ENCODE measurements around the gene OSBPL5. TPM values are rescaled to one million over a fixed set of nuclear protein-coding genes. Genes with fewer than 3 reads are reported as not detected.
A peak's percentile ranks its signal among the peaks of the same experiment; 100 is the strongest.

Gene OSBPL5
- total and polyA plus RNA-seq, 2 donors (not counting 1 experiment from before 2014, with no cell fraction given): 12.4 to 49.0 TPM

DNA sequence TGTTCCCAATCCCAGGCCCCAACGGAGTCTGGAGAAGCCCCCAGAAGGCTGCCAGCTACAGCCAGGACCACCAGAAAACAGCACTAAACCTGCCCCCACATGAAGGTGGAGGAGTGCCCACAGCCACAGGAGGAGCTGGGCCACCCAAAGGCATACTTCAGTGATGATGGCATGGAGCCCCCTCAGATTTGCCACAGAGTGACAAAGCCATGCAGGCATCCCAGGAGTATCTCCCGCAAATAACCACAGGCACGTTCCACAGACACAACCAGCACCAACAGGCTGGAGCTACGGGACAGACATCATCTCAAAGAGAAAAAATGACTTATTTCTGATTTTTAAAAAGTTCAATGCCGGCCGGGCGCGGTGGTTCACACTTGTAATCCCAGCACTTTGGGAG is 118.5 kb downstream of the OSBPL5 start:
- Histone ChIP-seq H3K4me3 (replicated peaks in 1 of 4; ENCODE audit: control extremely low read depth in 1 of 4, insufficient read depth in 1 of 4, low read depth in 3 of 4, low read length in 4 of 4) (no peak overlapping the region), H3K79me2 (ENCODE audit: control insufficient read depth, insufficient read depth, low read length) (peaks cover 85% of the 10 kb centered on the region), H3K9ac (ENCODE audit: insufficient read depth, low read length) (no peak overlapping the region), H3K36me3 (ENCODE audit: control insufficient read depth, insufficient read depth, low read length) (peaks cover 17% of the 10 kb centered on the region), H3K27me3 (ENCODE audit: control insufficient read depth, insufficient read depth, low read length) (no peaks in the 10 kb centered on the region), H4K20me1 (ENCODE audit: control insufficient read depth, extremely low read depth, insufficient read depth, low read length) (no peaks in the 10 kb centered on the region), H2AFZ (ENCODE audit: low read length) (no peak overlapping the region), H3K9me3 (ENCODE audit: control insufficient read depth, insufficient read depth, low read depth, low read length) (no peaks in the 10 kb centered on the region), H3K4me1 (ENCODE audit: control insufficient read depth, extremely low read depth, insufficient read depth, low read length) (peaks cover 25% of the 10 kb centered on the region), H3K4me2 (ENCODE audit: extremely low read depth, insufficient read depth, low read length) (no peak overlapping the region), H3K27ac (ENCODE audit: insufficient read depth, low read length) (no peak overlapping the region)
- no peak for TF ChIP-seq EZH2 (IDR thresholded peaks at IDR 0.05; ENCODE audit: low read length, missing control alignments)
- TF ChIP-seq, protein P1, sequence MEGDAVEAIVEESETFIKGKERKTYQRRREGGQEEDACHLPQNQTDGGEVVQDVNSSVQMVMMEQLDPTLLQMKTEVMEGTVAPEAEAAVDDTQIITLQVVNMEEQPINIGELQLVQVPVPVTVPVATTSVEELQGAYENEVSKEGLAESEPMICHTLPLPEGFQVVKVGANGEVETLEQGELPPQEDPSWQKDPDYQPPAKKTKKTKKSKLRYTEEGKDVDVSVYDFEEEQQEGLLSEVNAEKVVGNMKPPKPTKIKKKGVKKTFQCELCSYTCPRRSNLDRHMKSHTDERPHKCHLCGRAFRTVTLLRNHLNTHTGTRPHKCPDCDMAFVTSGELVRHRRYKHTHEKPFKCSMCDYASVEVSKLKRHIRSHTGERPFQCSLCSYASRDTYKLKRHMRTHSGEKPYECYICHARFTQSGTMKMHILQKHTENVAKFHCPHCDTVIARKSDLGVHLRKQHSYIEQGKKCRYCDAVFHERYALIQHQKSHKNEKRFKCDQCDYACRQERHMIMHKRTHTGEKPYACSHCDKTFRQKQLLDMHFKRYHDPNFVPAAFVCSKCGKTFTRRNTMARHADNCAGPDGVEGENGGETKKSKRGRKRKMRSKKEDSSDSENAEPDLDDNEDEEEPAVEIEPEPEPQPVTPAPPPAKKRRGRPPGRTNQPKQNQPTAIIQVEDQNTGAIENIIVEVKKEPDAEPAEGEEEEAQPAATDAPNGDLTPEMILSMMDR (conservative IDR thresholded peaks at IDR 0.05 in 1 of 2, IDR thresholded peaks at IDR 0.05 in 1 of 2; ENCODE audit: low read depth in 1 of 2, low read length in 2 of 2): no peak
- DNase-seq (ENCODE audit: low read depth in 2 of 2): peak in 1 of 2 donors; percentile 43

DNA sequence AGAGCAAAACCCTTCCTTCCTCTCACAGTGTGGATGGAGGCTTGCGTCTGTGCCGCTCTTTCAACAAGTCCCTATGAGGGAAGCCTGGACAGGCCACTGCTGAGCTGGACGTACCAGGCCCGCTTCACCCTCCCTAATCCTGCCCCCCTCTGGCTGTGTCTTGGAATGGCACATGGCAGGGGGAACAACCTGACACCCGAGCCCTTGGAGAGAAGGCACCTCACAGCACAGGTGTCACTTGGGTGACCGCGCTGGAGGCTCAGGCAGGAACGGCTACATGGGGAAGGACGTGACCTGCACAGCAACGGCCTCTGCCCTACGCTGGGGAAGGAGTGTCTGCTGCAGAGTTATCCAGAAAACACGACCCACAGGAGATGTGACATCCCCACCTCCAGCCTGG is 118.9 kb downstream of the OSBPL5 start:
- Histone ChIP-seq H3K4me3 (replicated peaks in 1 of 4; ENCODE audit: control extremely low read depth in 1 of 4, insufficient read depth in 1 of 4, low read depth in 3 of 4, low read length in 4 of 4) (no peak overlapping the region), H3K79me2 (ENCODE audit: control insufficient read depth, insufficient read depth, low read length) (peaks cover 86% of the 10 kb centered on the region), H3K4me1 (ENCODE audit: control insufficient read depth, extremely low read depth, insufficient read depth, low read length) (peaks cover 24% of the 10 kb centered on the region), H3K36me3 (ENCODE audit: control insufficient read depth, insufficient read depth, low read length) (peaks cover 20% of the 10 kb centered on the region), H2AFZ (ENCODE audit: low read length) (no peak overlapping the region), H4K20me1 (ENCODE audit: control insufficient read depth, extremely low read depth, insufficient read depth, low read length) (no peaks in the 10 kb centered on the region), H3K27me3 (ENCODE audit: control insufficient read depth, insufficient read depth, low read length) (no peaks in the 10 kb centered on the region), H3K4me2 (ENCODE audit: extremely low read depth, insufficient read depth, low read length) (no peak overlapping the region), H3K9ac (ENCODE audit: insufficient read depth, low read length) (no peak overlapping the region), H3K27ac (ENCODE audit: insufficient read depth, low read length) (no peak overlapping the region), H3K9me3 (ENCODE audit: control insufficient read depth, insufficient read depth, low read depth, low read length) (no peaks in the 10 kb centered on the region)
- no peak for TF ChIP-seq EZH2 (IDR thresholded peaks at IDR 0.05; ENCODE audit: low read length, missing control alignments)
- TF ChIP-seq, protein P1 (conservative IDR thresholded peaks at IDR 0.05 in 1 of 2, IDR thresholded peaks at IDR 0.05 in 1 of 2; ENCODE audit: low read depth in 1 of 2, low read length in 2 of 2): peak in 1 of 2 donors; percentile 23
- DNase-seq (ENCODE audit: low read depth in 2 of 2): no peak

DNA sequence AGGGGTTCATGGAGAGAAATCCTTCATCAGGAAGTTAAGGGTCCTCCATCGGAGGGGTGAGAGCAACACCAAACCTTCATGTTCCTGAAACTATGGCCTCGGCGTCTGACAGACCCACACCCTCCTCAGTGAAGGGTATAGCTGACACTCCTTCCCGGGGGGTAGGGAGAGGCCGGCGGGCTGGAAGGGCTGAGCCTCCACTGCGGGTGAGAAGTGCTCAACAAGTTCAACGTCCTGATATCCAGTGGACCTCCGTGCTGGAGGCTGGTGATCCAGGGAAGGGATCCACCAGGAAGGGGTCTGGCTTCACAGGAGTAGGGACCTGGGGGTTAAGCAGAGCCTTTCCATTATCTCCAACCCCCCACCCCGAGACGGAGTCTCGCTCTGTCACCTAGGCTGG is 120.2 kb downstream of the OSBPL5 start:
- H3K79me2 ChIP-seq (ENCODE audit: control insufficient read depth, insufficient read depth, low read length): peaks cover 75% of the 10 kb centered on the region
- no peak overlapping the region for H3K9ac ChIP-seq (ENCODE audit: insufficient read depth, low read length)
- H3K27me3 ChIP-seq (ENCODE audit: control insufficient read depth, insufficient read depth, low read length): no peaks in the 10 kb centered on the region
- TF ChIP-seq, protein P1 (conservative IDR thresholded peaks at IDR 0.05 in 1 of 2, IDR thresholded peaks at IDR 0.05 in 1 of 2; ENCODE audit: low read depth in 1 of 2, low read length in 2 of 2): no peak
- no peak for TF ChIP-seq EZH2 (IDR thresholded peaks at IDR 0.05; ENCODE audit: low read length, missing control alignments)
- no peaks in the 10 kb centered on the region for H4K20me1 ChIP-seq (ENCODE audit: control insufficient read depth, extremely low read depth, insufficient read depth, low read length)
- peaks cover 27% of the 10 kb centered on the region for H3K36me3 ChIP-seq (ENCODE audit: control insufficient read depth, insufficient read depth, low read length)
- H3K4me1 ChIP-seq (ENCODE audit: control insufficient read depth, extremely low read depth, insufficient read depth, low read length): peaks cover 17% of the 10 kb centered on the region
- H3K9me3 ChIP-seq (ENCODE audit: control insufficient read depth, insufficient read depth, low read depth, low read length): no peaks in the 10 kb centered on the region
- H3K4me3 ChIP-seq (replicated peaks in 1 of 4; ENCODE audit: control extremely low read depth in 1 of 4, insufficient read depth in 1 of 4, low read depth in 3 of 4, low read length in 4 of 4): no peak overlapping the region
- peak overlapping the region; percentile 27 for H3K27ac ChIP-seq (ENCODE audit: insufficient read depth, low read length)
- DNase-seq (ENCODE audit: low read depth in 2 of 2): no peak
- no peak overlapping the region for H2AFZ ChIP-seq (ENCODE audit: low read length)
- H3K4me2 ChIP-seq (ENCODE audit: extremely low read depth, insufficient read depth, low read length): no peak overlapping the region
